Measurements from ENCODE around the gene TSPAN15.
"Not testable (repeated sequence)": the region's sequence is repeated elsewhere in the genome, so short reads cannot be mapped to it uniquely, and the experiment has no call there.

The TSPAN15 gene

DNA sequence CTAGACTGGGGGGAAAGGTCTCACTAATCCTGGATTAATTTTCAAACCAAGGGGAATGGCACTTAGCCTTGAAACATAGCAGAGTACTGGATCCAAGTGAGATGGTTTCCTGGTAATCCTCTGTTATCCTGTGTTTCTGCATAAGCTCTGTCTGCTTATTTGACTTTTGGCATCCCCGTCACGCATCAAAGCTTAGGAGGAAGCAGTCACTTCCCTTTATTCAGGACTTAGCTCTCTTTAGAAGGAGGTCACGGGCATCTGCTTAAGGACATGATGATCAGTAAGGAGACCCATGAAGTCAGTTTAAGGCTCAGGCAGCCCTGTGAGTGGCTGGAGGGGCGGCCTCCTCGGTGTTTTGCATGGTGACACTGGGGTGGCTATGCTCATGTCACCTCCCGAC lies 30.0 kb downstream of the TSPAN15 start:
- peaks cover 19 to 67% of the 10 kb centered on the region in 2 donors for H3K4me1 ChIP-seq (ENCODE audit: control insufficient read depth in 1 of 2, insufficient read depth in 2 of 2, low read length in 2 of 2)
- H3K9me3 ChIP-seq (ENCODE audit: control insufficient read depth in 1 of 2, low read length in 2 of 2), result no peaks in the 10 kb centered on the region
- no peaks in the 10 kb centered on the region for H3K27me3 ChIP-seq (ENCODE audit: low read depth, low read length)
- H3K4me3 ChIP-seq (ENCODE audit: low read depth in 1 of 2, low read length in 2 of 2), result peak overlapping the region in 1 of 2 donors; percentile 26
- H3K36me3 ChIP-seq (ENCODE audit: control insufficient read depth in 1 of 2, insufficient read depth in 2 of 2, low read length in 2 of 2), result peaks cover 3 to 6% of the 10 kb centered on the region in 2 donors
- H3K27ac ChIP-seq (ENCODE audit: low read length), result peak overlapping the region; percentile 92

DNA sequence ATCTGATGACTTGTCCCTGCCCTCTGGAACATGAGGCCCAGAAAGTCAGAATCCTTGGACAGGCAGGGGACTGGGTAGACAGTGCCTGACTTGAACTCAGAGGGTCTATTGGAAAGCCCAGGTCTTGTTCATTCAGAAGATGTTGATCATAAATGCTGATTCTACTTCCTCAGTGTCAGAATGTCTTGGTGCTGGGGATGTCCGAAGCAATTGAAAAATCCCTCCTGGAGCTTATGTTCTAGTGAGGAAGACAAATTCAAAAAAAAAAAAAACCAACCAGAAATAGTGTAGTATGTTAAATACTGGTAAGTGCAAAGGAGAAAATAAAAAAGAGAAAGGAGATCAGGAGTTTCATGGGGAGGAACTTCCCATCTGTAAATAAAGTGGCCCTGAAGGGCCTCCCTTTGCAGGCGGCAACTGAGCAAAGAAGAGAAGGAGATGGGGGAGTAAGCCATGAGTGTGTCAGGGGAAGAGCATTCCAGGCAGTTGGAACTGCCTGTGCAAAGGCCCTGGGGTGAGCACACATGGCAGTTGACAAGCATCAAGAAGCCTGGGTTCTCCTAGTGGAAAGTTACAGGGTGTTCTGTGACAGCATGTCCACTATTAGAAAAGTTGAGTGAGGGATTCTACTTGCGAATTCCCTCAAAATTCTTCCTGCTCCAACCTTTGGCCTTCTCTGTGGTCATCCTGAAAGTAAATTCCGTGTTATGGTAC lies 30.7 kb downstream of the TSPAN15 start:
- H3K27ac ChIP-seq (ENCODE audit: low read length), result peak overlapping the region; percentile 92
- H3K36me3 ChIP-seq (ENCODE audit: control insufficient read depth in 1 of 2, insufficient read depth in 2 of 2, low read length in 2 of 2), result peaks cover 3 to 6% of the 10 kb centered on the region in 2 donors
- H3K4me1 ChIP-seq (ENCODE audit: control insufficient read depth in 1 of 2, insufficient read depth in 2 of 2, low read length in 2 of 2), result peaks cover 19 to 73% of the 10 kb centered on the region in 2 donors
- no peaks in the 10 kb centered on the region for H3K9me3 ChIP-seq (ENCODE audit: control insufficient read depth in 1 of 2, low read length in 2 of 2)
- H3K4me3 ChIP-seq (ENCODE audit: low read depth in 1 of 2, low read length in 2 of 2), result peak overlapping the region in 1 of 2 donors; percentile 26
- H3K27me3 ChIP-seq (ENCODE audit: low read depth, low read length), result no peaks in the 10 kb centered on the region

DNA sequence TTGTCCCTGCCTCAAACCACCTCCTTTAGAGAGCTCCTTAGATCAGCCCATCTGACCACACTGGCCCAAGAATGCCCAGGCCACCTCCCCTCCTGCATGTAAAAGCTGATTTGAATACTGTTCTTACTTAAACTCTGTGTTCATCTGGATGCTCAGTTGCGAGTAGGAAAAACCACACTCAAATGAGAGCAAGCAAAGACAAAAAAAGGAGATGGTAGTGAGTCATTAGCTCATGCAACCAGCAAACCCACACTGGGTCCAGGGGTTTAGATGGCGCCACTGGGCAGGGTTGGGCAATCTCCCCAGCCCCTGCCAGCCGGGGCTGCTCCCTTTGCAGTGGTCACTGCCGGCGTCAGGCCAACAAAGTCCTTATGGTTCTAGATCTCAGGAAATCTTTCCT lies 32.7 kb downstream of the TSPAN15 start:
- Histone ChIP-seq H3K4me1 (ENCODE audit: control insufficient read depth in 1 of 2, insufficient read depth in 2 of 2, low read length in 2 of 2) (peaks cover 16 to 63% of the 10 kb centered on the region in 2 donors), H3K27ac (ENCODE audit: low read length) (peak overlapping the region; percentile 82), H3K9me3 (ENCODE audit: control insufficient read depth in 1 of 2, low read length in 2 of 2) (no peaks in the 10 kb centered on the region), H3K27me3 (ENCODE audit: low read depth, low read length) (no peaks in the 10 kb centered on the region), H3K4me3 (ENCODE audit: low read depth in 1 of 2, low read length in 2 of 2) (no peak overlapping the region), H3K36me3 (ENCODE audit: control insufficient read depth in 1 of 2, insufficient read depth in 2 of 2, low read length in 2 of 2) (peaks cover 3 to 6% of the 10 kb centered on the region in 2 donors)

DNA sequence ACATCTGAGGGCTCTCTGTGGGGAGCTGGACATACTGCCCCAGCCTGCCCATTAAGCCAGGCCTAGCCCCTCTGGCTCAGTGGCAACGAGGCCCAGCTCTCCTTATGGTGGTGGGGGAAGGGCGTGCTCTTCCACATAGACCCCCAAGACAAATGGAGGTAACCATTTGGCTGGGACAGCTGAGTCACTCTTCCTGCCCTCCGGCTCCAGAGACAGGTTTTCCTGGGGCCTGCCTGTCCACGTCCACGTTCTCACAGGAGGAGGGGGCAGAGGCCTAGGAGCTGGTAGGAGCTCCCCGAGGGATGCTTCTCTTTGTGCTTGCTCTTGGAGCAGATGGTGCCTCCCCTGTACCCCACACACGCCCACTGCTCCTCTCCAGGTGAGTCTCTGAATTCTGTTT lies 33.5 kb downstream of the TSPAN15 start:
- Histone ChIP-seq H3K9me3 (ENCODE audit: control insufficient read depth in 1 of 2, low read length in 2 of 2) (no peaks in the 10 kb centered on the region), H3K27me3 (ENCODE audit: low read depth, low read length) (no peaks in the 10 kb centered on the region), H3K4me3 (ENCODE audit: low read depth in 1 of 2, low read length in 2 of 2) (no peak overlapping the region), H3K36me3 (ENCODE audit: control insufficient read depth in 1 of 2, insufficient read depth in 2 of 2, low read length in 2 of 2) (peaks cover 3 to 6% of the 10 kb centered on the region in 2 donors), H3K4me1 (ENCODE audit: control insufficient read depth in 1 of 2, insufficient read depth in 2 of 2, low read length in 2 of 2) (peaks cover 8 to 58% of the 10 kb centered on the region in 2 donors), H3K27ac (ENCODE audit: low read length) (peak overlapping the region; percentile 82)

DNA sequence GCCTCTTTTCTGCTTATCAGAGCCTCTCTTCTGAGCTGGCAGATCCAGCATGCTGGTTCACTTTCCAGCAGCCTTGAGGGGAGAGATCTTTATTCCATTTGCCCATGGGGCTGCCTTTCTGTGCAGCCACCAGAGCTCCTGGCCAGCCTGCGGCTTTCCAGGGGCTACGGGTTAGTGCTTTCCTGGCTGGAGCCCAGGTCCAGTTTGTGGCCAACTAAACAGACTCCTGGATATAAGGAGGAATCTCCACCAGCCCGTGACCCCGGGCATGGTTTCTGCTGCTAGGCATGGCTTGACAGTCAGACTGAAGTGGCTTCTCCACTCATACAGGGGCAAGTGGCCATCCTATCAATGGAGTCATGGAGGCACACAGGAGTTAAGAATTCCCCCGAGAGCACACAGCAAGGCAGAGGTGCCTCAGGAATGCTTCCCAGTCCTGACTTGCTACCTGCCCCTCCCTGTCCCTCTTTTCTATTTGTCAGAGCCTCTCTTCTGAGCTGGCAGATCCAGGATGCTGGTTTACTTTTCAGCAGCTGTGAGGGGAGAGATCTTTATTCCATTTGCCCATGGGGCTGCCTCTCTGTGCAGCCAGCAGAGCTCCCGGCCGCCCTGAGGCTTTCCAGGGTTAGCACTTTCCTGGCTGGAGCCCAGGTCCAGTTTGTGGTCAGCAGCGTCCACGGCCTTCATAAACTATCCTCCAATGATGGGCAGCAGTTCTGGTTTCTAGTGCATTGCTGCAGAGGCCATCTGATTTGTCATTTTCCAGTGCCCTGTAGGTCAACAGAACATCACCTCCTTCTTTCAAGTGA lies 35.9 kb downstream of the TSPAN15 start:
- Histone ChIP-seq H3K9me3 (ENCODE audit: control insufficient read depth in 1 of 2, low read length in 2 of 2) (no peaks in the 10 kb centered on the region), H3K4me3 (ENCODE audit: low read depth in 1 of 2, low read length in 2 of 2) (no peak overlapping the region), H3K4me1 (ENCODE audit: control insufficient read depth in 1 of 2, insufficient read depth in 2 of 2, low read length in 2 of 2) (peaks cover 0 to 50% of the 10 kb centered on the region in 2 donors), H3K36me3 (ENCODE audit: control insufficient read depth in 1 of 2, insufficient read depth in 2 of 2, low read length in 2 of 2) (peaks cover 3 to 6% of the 10 kb centered on the region in 2 donors), H3K27ac (ENCODE audit: low read length) (peak overlapping the region; percentile 40), H3K27me3 (ENCODE audit: low read depth, low read length) (no peaks in the 10 kb centered on the region)

DNA sequence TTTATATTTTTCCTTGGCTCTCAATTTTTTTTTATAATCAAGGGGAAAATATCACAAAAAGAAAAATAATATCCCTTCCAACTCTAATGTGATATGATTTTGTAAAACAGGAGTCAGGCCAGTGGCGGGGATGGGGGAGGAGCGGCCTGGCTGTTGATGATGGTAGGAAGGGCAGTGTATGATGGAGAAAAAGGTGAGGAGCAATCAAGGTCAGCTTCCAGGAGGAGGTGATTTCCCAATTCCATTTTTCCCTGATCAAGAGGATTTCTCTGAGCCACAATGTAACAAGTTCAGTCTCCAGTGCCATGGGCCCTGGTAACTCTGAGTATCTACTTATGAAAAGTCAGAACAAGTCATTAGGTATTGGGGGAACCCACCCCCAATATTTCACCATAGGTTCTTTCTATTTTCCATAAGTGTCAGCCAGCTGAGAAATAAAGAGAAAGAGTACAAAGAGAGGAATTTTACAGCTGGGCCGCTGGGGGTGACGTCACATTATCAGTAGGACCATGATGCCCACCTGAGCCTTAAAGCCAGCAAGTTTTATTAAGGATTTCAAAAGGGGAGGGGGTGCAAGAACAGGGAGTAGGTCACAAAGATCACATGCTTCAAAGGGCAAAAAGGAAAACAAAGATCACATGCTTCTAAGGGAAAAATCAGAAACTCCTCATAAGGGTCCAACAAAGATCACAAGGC lies 37.0 kb downstream of the TSPAN15 start:
- not testable (repeated sequence) for H3K9me3 ChIP-seq (ENCODE audit: control insufficient read depth in 1 of 2, low read length in 2 of 2); H3K27ac ChIP-seq (ENCODE audit: low read length); H3K27me3 ChIP-seq (ENCODE audit: low read depth, low read length); H3K4me3 ChIP-seq (ENCODE audit: low read depth in 1 of 2, low read length in 2 of 2); H3K36me3 ChIP-seq (ENCODE audit: control insufficient read depth in 1 of 2, insufficient read depth in 2 of 2, low read length in 2 of 2)
- H3K4me1 ChIP-seq (ENCODE audit: control insufficient read depth in 1 of 2, insufficient read depth in 2 of 2, low read length in 2 of 2), result peaks cover 0 to 59% of the 10 kb centered on the region in 2 donors

DNA sequence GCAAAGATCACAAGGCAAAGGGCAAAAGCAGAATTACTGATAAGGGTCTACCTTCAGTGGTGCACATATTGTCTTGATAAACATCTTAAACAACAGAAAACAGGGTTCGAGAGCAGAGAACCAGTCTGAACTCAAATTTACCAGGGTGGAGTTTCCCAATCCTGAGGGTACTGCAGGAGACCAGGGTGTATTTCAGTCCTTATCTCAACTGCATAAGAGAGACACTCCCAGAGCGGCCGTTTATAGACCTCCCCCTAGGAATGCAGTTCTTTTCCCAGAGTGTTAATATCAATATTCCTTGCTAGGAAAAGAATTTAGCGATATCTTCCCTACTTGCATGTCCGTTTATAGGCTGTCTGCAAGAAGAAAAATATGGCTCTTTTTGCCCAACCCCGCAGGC lies 37.6 kb downstream of the TSPAN15 start:
- H3K4me1 ChIP-seq (ENCODE audit: control insufficient read depth in 1 of 2, insufficient read depth in 2 of 2, low read length in 2 of 2), result peaks cover 0 to 59% of the 10 kb centered on the region in 2 donors
- not testable (repeated sequence) for H3K4me3 ChIP-seq (ENCODE audit: low read depth in 1 of 2, low read length in 2 of 2); H3K27me3 ChIP-seq (ENCODE audit: low read depth, low read length); H3K36me3 ChIP-seq (ENCODE audit: control insufficient read depth in 1 of 2, insufficient read depth in 2 of 2, low read length in 2 of 2); H3K9me3 ChIP-seq (ENCODE audit: control insufficient read depth in 1 of 2, low read length in 2 of 2); H3K27ac ChIP-seq (ENCODE audit: low read length)

DNA sequence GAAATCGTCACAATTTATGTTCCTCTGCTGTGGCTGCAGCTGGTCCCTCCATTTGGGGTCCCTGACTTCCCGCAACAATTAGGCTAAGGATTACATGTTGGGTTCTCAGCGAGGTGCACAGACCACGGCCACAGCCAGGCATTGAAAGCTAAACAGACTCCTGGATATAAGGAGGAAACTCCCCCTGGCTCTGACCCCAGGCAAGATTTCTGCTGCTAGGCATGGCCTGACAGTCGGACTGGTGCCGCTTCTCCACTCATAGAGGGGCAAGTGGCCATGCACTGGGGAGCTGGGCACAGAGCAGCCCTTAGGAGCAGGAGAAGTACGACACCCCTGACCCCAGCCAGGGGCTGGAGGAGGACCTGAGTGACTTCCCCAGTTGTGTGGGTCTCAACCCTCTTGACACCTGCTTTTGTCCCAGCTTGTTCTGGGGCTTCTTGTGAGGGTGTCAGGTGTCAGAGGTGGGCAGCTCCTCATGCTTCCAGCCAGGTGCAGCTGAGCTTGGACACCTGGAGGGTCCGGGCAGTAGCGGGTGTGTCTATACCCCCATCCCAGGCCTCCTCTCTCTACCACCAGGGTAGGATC lies 38.3 kb downstream of the TSPAN15 start:
- H3K27me3 ChIP-seq (ENCODE audit: low read depth, low read length), result no peaks in the 10 kb centered on the region
- H3K36me3 ChIP-seq (ENCODE audit: control insufficient read depth in 1 of 2, insufficient read depth in 2 of 2, low read length in 2 of 2), result peaks cover 3 to 4% of the 10 kb centered on the region in 2 donors
- no peak overlapping the region for H3K27ac ChIP-seq (ENCODE audit: low read length)
- H3K4me1 ChIP-seq (ENCODE audit: control insufficient read depth in 1 of 2, insufficient read depth in 2 of 2, low read length in 2 of 2), result peaks cover 0 to 58% of the 10 kb centered on the region in 2 donors
- no peaks in the 10 kb centered on the region for H3K9me3 ChIP-seq (ENCODE audit: control insufficient read depth in 1 of 2, low read length in 2 of 2)
- H3K4me3 ChIP-seq (ENCODE audit: low read depth in 1 of 2, low read length in 2 of 2), result no peak overlapping the region

DNA sequence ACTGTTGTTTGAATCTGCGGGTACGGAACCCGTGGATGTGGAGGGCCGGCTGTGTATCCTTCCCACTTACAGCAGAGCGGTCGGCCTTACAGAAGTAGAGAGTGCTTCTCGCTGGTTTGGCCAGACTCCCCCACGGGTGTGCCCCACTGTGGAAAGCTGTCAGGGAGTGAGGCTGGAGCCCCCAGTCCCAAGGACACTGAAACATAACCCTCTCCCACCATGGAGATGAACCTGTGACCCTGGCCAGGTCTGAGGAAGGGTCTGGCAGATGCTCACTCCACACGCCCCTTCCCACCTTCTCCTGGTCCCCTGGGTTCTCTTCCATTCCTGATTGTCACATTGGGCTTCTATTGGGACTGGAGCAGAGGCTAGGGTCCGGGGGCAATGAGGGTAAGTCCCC lies 39.6 kb downstream of the TSPAN15 start:
- peaks cover 0 to 68% of the 10 kb centered on the region in 2 donors for H3K4me1 ChIP-seq (ENCODE audit: control insufficient read depth in 1 of 2, insufficient read depth in 2 of 2, low read length in 2 of 2)
- no peak overlapping the region for H3K27ac ChIP-seq (ENCODE audit: low read length)

DNA sequence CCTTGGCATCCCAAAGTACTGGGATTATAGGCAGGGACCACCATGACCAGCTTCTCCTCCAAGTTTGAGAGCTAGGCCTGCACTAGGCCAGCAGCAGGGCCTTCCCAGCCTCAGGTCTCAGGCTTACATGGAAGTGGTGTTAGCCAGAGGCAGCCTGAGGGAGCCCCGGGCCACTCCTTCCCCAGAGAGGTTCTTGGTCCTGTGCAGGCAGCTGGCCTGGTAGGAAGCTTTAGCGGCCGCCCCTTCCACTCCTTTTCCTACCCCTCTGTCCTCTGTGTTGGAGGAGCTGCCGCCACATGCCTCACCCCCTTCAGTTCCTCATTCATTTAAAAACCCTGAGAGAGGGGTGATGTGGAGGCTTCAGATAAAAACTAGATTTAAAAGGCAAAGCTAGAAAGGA lies 40.3 kb downstream of the TSPAN15 start:
- Histone ChIP-seq H3K36me3 (ENCODE audit: control insufficient read depth in 1 of 2, insufficient read depth in 2 of 2, low read length in 2 of 2) (peaks cover 0 to 3% of the 10 kb centered on the region in 2 donors), H3K27ac (ENCODE audit: low read length) (no peak overlapping the region), H3K4me3 (ENCODE audit: low read depth in 1 of 2, low read length in 2 of 2) (no peak overlapping the region)

More for the DNA sequence above, 39.6 kb downstream of the TSPAN15 start:
- no peaks in the 10 kb centered on the region for H3K27me3 ChIP-seq (ENCODE audit: low read depth, low read length)
- H3K4me3 ChIP-seq (ENCODE audit: low read depth in 1 of 2, low read length in 2 of 2), result no peak overlapping the region
- H3K9me3 ChIP-seq (ENCODE audit: control insufficient read depth in 1 of 2, low read length in 2 of 2), result no peaks in the 10 kb centered on the region
- H3K36me3 ChIP-seq (ENCODE audit: control insufficient read depth in 1 of 2, insufficient read depth in 2 of 2, low read length in 2 of 2), result peaks cover 0 to 2% of the 10 kb centered on the region in 2 donors

More for the DNA sequence above, 40.3 kb downstream of the TSPAN15 start:
- no peaks in the 10 kb centered on the region for H3K9me3 ChIP-seq (ENCODE audit: control insufficient read depth in 1 of 2, low read length in 2 of 2)
- H3K27me3 ChIP-seq (ENCODE audit: low read depth, low read length), result no peaks in the 10 kb centered on the region
- H3K4me1 ChIP-seq (ENCODE audit: control insufficient read depth in 1 of 2, insufficient read depth in 2 of 2, low read length in 2 of 2), result peaks cover 0 to 65% of the 10 kb centered on the region in 2 donors
